GM23248 (cell line): ENCODE data around the gene RAD21L1.

Source experiments
- EZH2 ChIP-seq: fragments of 200-600 bp; sonication (generic); IDR thresholded peaks from 2 replicates; pipeline ENCODE4 v1.6.1; 2018; ENCODE audit warnings: antibody characterized with exemption, mild to moderate bottlenecking; ENCODE audit not compliant: insufficient read depth, poor library complexity, severe bottlenecking
- EZH2phosphoT487 ChIP-seq: fragments of 200-600 bp; sonication (generic); IDR thresholded peaks from 2 replicates; pipeline ENCODE4 v1.6.1; 2018; ENCODE audit warnings: antibody characterized with exemption, moderate library complexity, mild to moderate bottlenecking, low read depth; ENCODE audit not compliant: insufficient read depth

DNA sequence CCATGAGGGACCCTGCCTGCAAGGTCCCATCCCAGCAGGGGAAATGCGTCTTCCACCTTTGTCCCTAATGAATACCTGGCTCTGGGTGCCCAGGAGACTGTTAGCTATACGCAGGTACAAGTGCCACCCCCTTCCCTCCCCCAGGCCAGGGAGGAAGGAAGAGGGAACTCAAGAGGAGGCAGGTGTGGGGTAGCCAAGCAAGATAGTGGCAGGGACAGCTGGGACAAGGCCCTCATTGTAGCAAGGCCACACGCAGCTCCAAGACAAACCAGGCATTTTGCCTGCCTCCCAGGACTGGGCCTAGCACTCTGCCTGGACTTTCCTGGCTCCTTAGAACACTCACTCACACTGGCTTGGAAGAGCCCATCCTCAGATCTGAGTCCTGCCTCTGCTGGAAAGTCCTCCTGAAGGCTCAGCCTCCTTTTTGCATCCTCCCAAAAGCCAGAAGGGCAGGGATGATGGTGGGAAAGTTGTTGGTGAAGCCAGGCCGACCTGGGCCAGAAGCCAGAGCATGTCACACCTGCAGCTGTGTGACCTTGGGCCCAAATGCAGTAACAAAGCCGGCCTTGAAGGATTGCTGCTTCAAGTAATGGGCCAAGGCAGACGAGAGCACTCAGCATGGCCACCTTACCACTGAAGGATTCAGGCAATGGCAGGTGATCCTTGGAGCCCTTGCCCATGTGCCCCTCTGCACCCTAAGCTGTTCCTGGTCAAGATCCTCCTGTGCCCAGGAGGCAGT is 68.0 kb downstream of the RAD21L1 start:
- TF ChIP-seq EZH2 (no peak), EZH2phosphoT487 (no peak)
